GM19099 (cell line): Measurements from ENCODE around the gene JUN.

Experiments
- POLR2A ChIP-seq: IDR thresholded peaks from 3 replicates; pipeline ENCODE4 v1.6.1; 2011; ENCODE audit warnings: low read depth; ENCODE audit not compliant: insufficient read length; ENCODE audit errors: extremely low read depth

JUN gene

DNA sequence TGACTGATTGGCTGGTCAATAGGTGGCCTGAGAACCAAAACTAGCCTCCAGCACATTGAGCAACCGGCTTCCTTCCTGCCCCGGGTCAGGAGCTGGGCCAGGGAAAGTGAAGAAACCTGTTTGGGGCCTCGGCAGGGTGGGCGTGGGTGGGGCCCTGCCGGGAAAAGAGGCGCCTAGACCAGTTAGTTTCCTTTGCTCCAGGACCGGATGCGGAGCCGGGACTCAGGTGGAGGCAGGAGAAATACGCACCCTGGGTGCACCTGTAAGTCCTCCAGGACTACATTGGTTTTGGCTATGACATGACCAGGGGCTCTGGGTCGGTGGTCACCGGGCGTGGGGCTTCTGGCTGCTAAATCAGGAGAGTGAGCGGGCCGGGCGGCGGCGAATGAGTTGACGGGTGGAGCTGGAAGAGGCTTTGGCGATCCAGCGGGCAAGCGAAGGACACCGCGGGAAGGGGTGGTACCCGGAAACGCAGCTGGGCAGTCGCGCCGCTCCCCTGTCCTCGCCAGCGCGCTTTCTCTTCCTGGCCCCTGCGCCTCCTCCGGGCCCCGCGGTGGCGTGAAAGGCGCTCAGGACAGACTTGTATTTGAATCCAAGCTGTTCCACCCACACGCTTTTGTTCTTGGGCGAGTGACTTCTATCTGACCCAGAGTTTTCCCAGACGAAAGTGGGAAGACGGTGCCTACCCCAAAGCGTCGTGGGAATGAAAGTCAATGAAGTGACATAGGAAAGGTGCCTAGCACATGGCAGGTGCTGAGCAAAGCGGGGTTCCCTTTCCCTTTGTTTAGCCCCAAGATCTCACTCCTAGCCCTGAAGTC, 30.6 kb upstream of the JUN start:
- TF ChIP-seq POLR2A: no peak

DNA sequence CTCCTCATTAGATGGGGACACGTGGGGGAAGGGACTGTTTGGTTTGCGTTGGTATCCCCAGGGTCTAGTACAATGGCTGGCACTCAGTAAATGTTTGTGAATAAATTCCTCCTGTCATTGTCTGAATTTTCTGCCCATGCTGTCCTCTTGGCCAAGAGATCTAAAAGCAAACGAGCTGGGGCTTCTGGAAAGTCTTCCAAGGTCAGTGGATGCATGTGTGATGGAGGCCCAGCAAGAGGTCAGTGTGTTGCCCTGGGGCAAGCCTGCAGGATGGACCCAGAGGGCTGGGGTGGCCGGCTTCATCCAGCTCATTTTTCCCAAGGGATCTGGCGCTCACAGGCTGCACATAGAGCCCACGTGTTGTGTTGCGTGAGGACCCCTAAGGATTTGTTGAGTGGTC, 30.0 kb upstream of the JUN start:
- no peak for TF ChIP-seq POLR2A

GRCh38 chr1:58813361-58813760, 29.5 kb upstream of the JUN start:
- TF ChIP-seq POLR2A: no peak

GRCh38 chr1:58812926-58813325, 29.1 kb upstream of the JUN start:
- TF ChIP-seq POLR2A: no peak

DNA sequence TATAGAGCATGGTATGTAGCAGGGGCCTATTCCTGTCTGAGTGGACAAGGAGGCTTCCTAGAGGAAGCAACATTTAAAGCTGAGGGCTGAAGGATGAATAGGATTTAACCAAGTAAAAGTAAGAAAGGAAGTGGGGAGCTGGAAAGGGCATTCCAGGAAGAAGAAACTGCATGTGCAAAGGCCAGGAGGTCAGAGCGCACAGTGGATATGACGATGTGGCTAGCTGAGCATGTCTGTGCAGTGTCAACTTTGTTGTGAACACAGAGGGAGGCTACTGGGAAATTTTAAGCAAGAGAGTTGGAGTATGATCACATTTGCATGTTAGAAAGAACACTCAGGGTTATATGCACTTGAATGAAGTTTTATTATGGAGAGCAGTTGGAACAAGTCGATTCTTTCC, 28.6 kb upstream of the JUN start:
- TF ChIP-seq POLR2A: no peak

GRCh38 chr1:58811303-58811702, 27.5 kb upstream of the JUN start:
- no peak for TF ChIP-seq POLR2A

GRCh38 chr1:58809325-58810010, 25.6 kb upstream of the JUN start:
- TF ChIP-seq POLR2A: no peak

- TF ChIP-seq POLR2A: no peak
Measured at GRCh38 chr1:58808077-58808476, 24.2 kb upstream of the JUN start.

DNA sequence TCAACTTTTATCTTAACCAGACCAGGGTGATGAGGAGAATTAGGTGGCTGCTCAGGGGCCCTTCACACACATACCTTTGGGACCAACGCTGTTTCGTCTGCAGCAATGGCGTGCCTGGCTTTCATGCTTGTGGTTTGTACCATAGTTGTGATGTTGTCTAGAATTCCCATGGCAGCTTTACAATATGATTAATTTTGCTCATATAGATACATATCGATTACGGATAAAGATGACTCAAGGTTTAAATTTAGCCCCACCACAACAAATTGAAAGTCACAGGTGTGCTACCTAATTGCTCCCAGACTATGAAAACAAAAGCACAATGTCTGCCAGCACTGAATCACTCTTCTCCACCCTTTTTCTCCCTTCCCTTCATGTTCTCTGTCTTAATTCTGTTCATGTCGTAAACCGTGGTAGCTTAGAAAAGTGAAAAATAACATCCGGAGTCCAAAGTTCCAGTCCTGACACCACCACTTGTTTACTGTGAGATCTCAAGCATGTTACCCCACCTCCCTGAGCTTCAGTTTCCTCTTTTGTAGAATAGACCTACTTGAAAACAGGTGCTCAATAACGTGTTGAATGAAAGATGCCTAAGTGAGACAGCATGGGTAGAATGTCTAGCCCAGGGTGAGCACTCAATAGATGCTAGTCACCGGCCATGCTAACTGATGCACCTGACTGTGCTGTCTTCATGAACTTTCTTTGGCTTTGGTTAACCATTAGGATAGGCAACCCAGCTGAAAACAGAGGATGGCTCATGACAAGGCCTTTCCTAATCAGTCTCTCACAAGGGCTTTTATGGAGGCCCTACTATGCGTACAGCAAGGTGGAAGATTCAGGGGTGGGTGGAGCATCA, 22.1 kb upstream of the JUN start:
- no peak for TF ChIP-seq POLR2A

- TF ChIP-seq POLR2A: no peak
Measured at GRCh38 chr1:58804853-58805565, 21.2 kb upstream of the JUN start.

DNA sequence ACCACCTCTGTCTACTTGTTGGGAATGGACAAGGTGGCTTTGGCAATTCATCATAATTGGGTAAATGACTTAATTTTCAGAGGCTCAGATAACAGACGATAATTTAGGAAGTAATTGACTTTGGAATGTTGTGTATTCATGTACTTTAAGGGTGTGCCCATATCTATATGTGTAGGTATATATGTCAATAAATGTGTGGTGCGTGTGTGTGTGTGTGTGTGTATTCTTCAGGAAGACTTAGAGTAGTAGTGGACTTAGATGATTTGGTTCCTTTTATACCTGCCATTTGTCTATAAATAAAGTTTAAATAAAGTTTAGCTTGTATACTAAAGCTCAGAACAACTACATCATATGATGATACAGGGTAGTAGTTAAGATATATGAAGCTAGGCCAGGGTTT, 20.0 kb upstream of the JUN start:
- TF ChIP-seq POLR2A: no peak

- no peak for TF ChIP-seq POLR2A
Measured at GRCh38 chr1:58802640-58803399, 19.0 kb upstream of the JUN start.

GRCh38 chr1:58799650-58800049, 15.8 kb upstream of the JUN start:
- TF ChIP-seq POLR2A: no peak

GRCh38 chr1:58798910-58799442, 15.1 kb upstream of the JUN start:
- no peak for TF ChIP-seq POLR2A
